ENCODE measurements around the gene PBX1.
"Not testable (repeated sequence)": the region's sequence is repeated elsewhere in the genome, so short reads cannot be mapped to it uniquely, and the experiment has no call there.

The PBX1 gene

GRCh38 chr1:164638492-164639202 lies 79.7 kb downstream of the PBX1 start:
- no peak for DNase-seq (ENCODE audit: low read depth in 1 of 2, low spot score in 1 of 2)

GRCh38 chr1:164640686-164641352 lies 81.8 kb downstream of the PBX1 start:
- DNase-seq (ENCODE audit: low read depth in 1 of 2, low spot score in 1 of 2): no peak

- DNase-seq (ENCODE audit: low read depth in 1 of 2, low spot score in 1 of 2): no peak
These were observed 82.4 kb downstream of the PBX1 start for GRCh38 chr1:164641353-164641730.

- no peak for DNase-seq (ENCODE audit: low read depth in 1 of 2, low spot score in 1 of 2)
These were observed 84.0 kb downstream of the PBX1 start for GRCh38 chr1:164643018-164643417.

- no peak for DNase-seq (ENCODE audit: low read depth in 1 of 2, low spot score in 1 of 2)
These were observed 85.3 kb downstream of the PBX1 start for GRCh38 chr1:164644268-164644667.

GRCh38 chr1:164644774-164645644 lies 86.0 kb downstream of the PBX1 start:
- no peak for DNase-seq (ENCODE audit: low read depth in 1 of 2, low spot score in 1 of 2)

GRCh38 chr1:164645921-164646320 lies 86.9 kb downstream of the PBX1 start:
- no peak for DNase-seq (ENCODE audit: low read depth in 1 of 2, low spot score in 1 of 2)

GRCh38 chr1:164647211-164647610 lies 88.2 kb downstream of the PBX1 start:
- DNase-seq (ENCODE audit: low read depth in 1 of 2, low spot score in 1 of 2): no peak

GRCh38 chr1:164648636-164649035 lies 89.7 kb downstream of the PBX1 start:
- DNase-seq (ENCODE audit: low read depth in 1 of 2, low spot score in 1 of 2): no peak

- DNase-seq (ENCODE audit: low read depth in 1 of 2, low spot score in 1 of 2): no peak
These were observed 90.2 kb downstream of the PBX1 start for GRCh38 chr1:164649146-164649545.

GRCh38 chr1:164650531-164650930 lies 91.5 kb downstream of the PBX1 start:
- DNase-seq (ENCODE audit: low read depth in 1 of 2, low spot score in 1 of 2): no peak

GRCh38 chr1:164651351-164651951 lies 92.5 kb downstream of the PBX1 start:
- no peak for DNase-seq (ENCODE audit: low read depth in 1 of 2, low spot score in 1 of 2)

- not testable (repeated sequence) for DNase-seq (ENCODE audit: low read depth in 1 of 2, low spot score in 1 of 2)
These were observed 94.0 kb downstream of the PBX1 start for GRCh38 chr1:164652969-164653368.

GRCh38 chr1:164653705-164654104 lies 94.7 kb downstream of the PBX1 start:
- no peak for DNase-seq (ENCODE audit: low read depth in 1 of 2, low spot score in 1 of 2)

GRCh38 chr1:164654200-164654599 lies 95.2 kb downstream of the PBX1 start:
- no peak for DNase-seq (ENCODE audit: low read depth in 1 of 2, low spot score in 1 of 2)

GRCh38 chr1:164658864-164659263 lies 99.9 kb downstream of the PBX1 start:
- no peak for DNase-seq (ENCODE audit: low read depth in 1 of 2, low spot score in 1 of 2)

- DNase-seq (ENCODE audit: low read depth in 1 of 2, low spot score in 1 of 2): no peak
These were observed 100.8 kb downstream of the PBX1 start for GRCh38 chr1:164659621-164660411.

GRCh38 chr1:164660412-164660772 lies 101.4 kb downstream of the PBX1 start:
- no peak for DNase-seq (ENCODE audit: low read depth in 1 of 2, low spot score in 1 of 2)

GRCh38 chr1:164660775-164661174 lies 101.8 kb downstream of the PBX1 start:
- DNase-seq (ENCODE audit: low read depth in 1 of 2, low spot score in 1 of 2): no peak

GRCh38 chr1:164662462-164662861 lies 103.5 kb downstream of the PBX1 start:
- DNase-seq (ENCODE audit: low read depth in 1 of 2, low spot score in 1 of 2): no peak

- no peak for DNase-seq (ENCODE audit: low read depth in 1 of 2, low spot score in 1 of 2)
These were observed 104.0 kb downstream of the PBX1 start for GRCh38 chr1:164662955-164663354.

Measured in stimulated activated CD4-positive, alpha-beta T cell treated with anti-CD3 and anti-CD28 coated beads, Interleukin-15, amount 100 ng/mL, for 1 hour (primary cell).